Stomach (tissue), 9 donors: ENCODE measurements around the gene ABCA13. TPM values are rescaled to one million over a fixed set of nuclear protein-coding genes. Genes with fewer than 3 reads are reported as not detected.

Source experiments
- DNase-seq, 2 donors: peaks; one replicate each; pipeline versions ENCODE4 v3.0.0 to v3.0.0-alpha.2; 2013 to 2019
- H3K27ac ChIP-seq, 5 donors: fragments of 200-600 bp in 4 of 5; sonication (generic) in 4 of 5; one replicate each; pipeline ENCODE4 v1.5.1; 2013 to 2019; ENCODE audit warnings: mild to moderate bottlenecking in 1 of 5, moderate library complexity in 1 of 5
- H3K27me3 ChIP-seq, 3 donors: fragments of 200-600 bp; sonication (generic); one replicate each; pipeline ENCODE4 v1.5.1; 2017 to 2019; ENCODE audit warnings: mixed run types in 1 of 3
- H3K36me3 ChIP-seq, 4 donors: fragments of 200-600 bp; sonication (generic); 1 replicate in 3 of 4; 2 replicates in 1 of 4; pipeline ENCODE4 v1.5.1; 2016 to 2019
- H3K4me1 ChIP-seq, 4 donors: fragments of 200-600 bp; sonication (generic); one replicate each; pipeline ENCODE4 v1.5.1; 2016 to 2019
- H3K4me3 ChIP-seq, 4 donors: fragments of 200-600 bp; sonication (generic) in 3 of 4; one replicate each; pipeline ENCODE4 v1.5.1; 2016 to 2019; ENCODE audit warnings: mild to moderate bottlenecking in 1 of 4
- H3K9me3 ChIP-seq, 4 donors: fragments of 200-600 bp; sonication (generic); one replicate each; pipeline ENCODE4 v1.5.1; 2016 to 2019
- CTCF ChIP-seq, 7 experiments: fragments of 450-650 bp in 4 of 7; fragments of 200-600 bp in 3 of 7; sonication (generic) in 3 of 7; IDR thresholded peaks; one replicate each; pipeline ENCODE4 v1.5.1; 2016 to 2019; ENCODE audit warnings: antibody characterized with exemption in 7 of 7, control low read depth in 2 of 7, mild to moderate bottlenecking in 1 of 7
- EP300 ChIP-seq: sonication (generic); formaldehyde crosslinking; IDR thresholded peaks from one replicate; pipeline ENCODE4 v1.6.1; 2017; ENCODE audit warnings: antibody characterized with exemption
- POLR2A ChIP-seq, 4 donors: fragments of 450-650 bp; IDR thresholded peaks; one replicate each; pipeline ENCODE4 v1.6.1; 2016; ENCODE audit warnings: antibody characterized with exemption in 4 of 4, control low read depth in 2 of 4, mild to moderate bottlenecking in 1 of 4, moderate library complexity in 1 of 4
- POLR2AphosphoS5 ChIP-seq, 3 donors: sonication (generic); formaldehyde crosslinking; IDR thresholded peaks; one replicate each; pipeline ENCODE4 v1.6.1; 2016; ENCODE audit warnings: antibody characterized with exemption in 3 of 3
- WGBS, 5 donors: extraction: QIAGEN DNeasy Blood & Tissue Kit in 3 of 5; methylation state at CpG; one replicate each; pipeline versions ENCODE4 v1.1.5 to v1.1.7; 2013 to 2018; 5-methylcytosine and 5-hydroxymethylcytosine counted together
- intact Hi-C: fragments of 100-400 bp; cut with DNase I; formaldehyde crosslinking; loops from one replicate; pipeline ENCODE4 v1.15.1; 2023; ENCODE audit warnings: low total_unique reads
- polyA plus RNA-seq, 3 donors: library from polyadenylated mRNA; stranded (reverse); fragments of 200-250 nt; gene quantifications; one replicate each; pipeline ENCODE4 v1.2.3, GENCODE V29; 2013
- total RNA-seq, 5 donors: library from RNA; depleted of rRNA; stranded (reverse); fragments of >200 nt; gene quantifications; one replicate each; pipeline versions ENCODE4 v1.1.0 to v1.2.3, GENCODE V29; 2014 to 2016
- donor health status: healthy with polysubstance abuse.
- donor health status: Bipolar disorder and iron deficiency.
- donor health status: healthy.

The ABCA13 gene
- total and polyA plus RNA-seq, 8 donors, result under 0.01 to 0.92 (median 0.50) TPM; not detected in 5

GRCh38 chr7:48262606-48263310 lies 91.5 kb downstream of the ABCA13 start:
- intact Hi-C loops, result no loop called here
- Histone ChIP-seq H3K27ac (no peak overlapping the region), H3K9me3 (peaks cover 0 to under 1% (median 0%) of the 10 kb centered on the region in 4 donors), H3K4me3 (no peak overlapping the region), H3K27me3 (no peaks in the 10 kb centered on the region), H3K4me1 (no peaks in the 10 kb centered on the region), H3K36me3 (no peaks in the 10 kb centered on the region)
- WGBS, 5 donors, result 66 to 77% (median 74%) methylated on average over 1 of the region's 1 CpG
- no peak for TF ChIP-seq POLR2A (IDR thresholded peaks at IDR 0.05)
- no peak for DNase-seq

GRCh38 chr7:48263311-48263650 lies 92.0 kb downstream of the ABCA13 start:
- Histone ChIP-seq H3K4me1 (no peaks in the 10 kb centered on the region), H3K4me3 (no peak overlapping the region), H3K36me3 (no peaks in the 10 kb centered on the region), H3K9me3 (no peaks in the 10 kb centered on the region), H3K27me3 (no peaks in the 10 kb centered on the region), H3K27ac (no peak overlapping the region)
- 88 to 96% (median 95%) methylated on average over 2 of the region's 2 CpGs for WGBS, 5 donors
- DNase-seq, result no peak
- intact Hi-C loops, result no loop called here
- TF ChIP-seq POLR2A (IDR thresholded peaks at IDR 0.05), result no peak
- TF ChIP-seq CTCF (IDR thresholded peaks at IDR 0.05), result no peak
- no peak for TF ChIP-seq POLR2AphosphoS5 (IDR thresholded peaks at IDR 0.05)
- no peak for TF ChIP-seq EP300

DNA sequence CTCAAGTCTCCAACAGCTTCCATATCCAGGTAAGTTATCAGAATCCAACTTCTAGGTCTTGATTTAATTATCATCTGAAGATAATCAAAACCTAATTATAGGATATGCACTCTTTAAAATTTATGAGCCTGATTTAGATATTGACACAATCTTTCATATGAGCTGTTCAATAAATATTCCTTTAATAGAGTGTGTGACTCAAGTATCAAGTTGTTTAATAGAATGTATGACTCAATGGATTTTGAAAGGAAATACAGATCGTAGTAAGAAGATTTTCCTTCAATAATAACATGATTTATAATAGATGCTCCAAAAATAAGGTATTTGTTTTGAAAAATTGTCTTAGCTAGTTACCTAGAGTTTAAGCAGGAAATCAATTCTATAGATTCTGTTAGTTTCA lies 97.8 kb downstream of the ABCA13 start:
- Histone ChIP-seq H3K27me3 (no peaks in the 10 kb centered on the region), H3K4me3 (no peak overlapping the region), H3K36me3 (no peaks in the 10 kb centered on the region), H3K9me3 (no peaks in the 10 kb centered on the region), H3K27ac (no peak overlapping the region), H3K4me1 (no peaks in the 10 kb centered on the region)
- 71 to 88% (median 75%) methylated on average over 1 of the region's 1 CpG for WGBS, 5 donors
- intact Hi-C loops, result no loop called here
- TF ChIP-seq POLR2AphosphoS5 (IDR thresholded peaks at IDR 0.05) (no peak), POLR2A (IDR thresholded peaks at IDR 0.05) (no peak), CTCF (IDR thresholded peaks at IDR 0.05) (no peak), EP300 (no peak)
- DNase-seq, result no peak

- H3K36me3 ChIP-seq, result no peaks in the 10 kb centered on the region
- TF ChIP-seq EP300 (no peak), CTCF (IDR thresholded peaks at IDR 0.05) (no peak), POLR2A (IDR thresholded peaks at IDR 0.05) (no peak), POLR2AphosphoS5 (IDR thresholded peaks at IDR 0.05) (no peak)
- intact Hi-C loops, result no loop called here
- DNase-seq, result no peak
- no peaks in the 10 kb centered on the region for H3K4me1 ChIP-seq
- H3K27me3 ChIP-seq, result no peaks in the 10 kb centered on the region
- WGBS, 5 donors, result 71 to 79% (median 77%) methylated on average over 3 of the region's 3 CpGs
- H3K9me3 ChIP-seq, result no peaks in the 10 kb centered on the region
- no peak overlapping the region for H3K27ac ChIP-seq
- H3K4me3 ChIP-seq, result no peak overlapping the region
Measured at GRCh38 chr7:48274662-48275061, 103.4 kb downstream of the ABCA13 start.

- no peaks in the 10 kb centered on the region for H3K36me3 ChIP-seq
- H3K9me3 ChIP-seq, result no peaks in the 10 kb centered on the region
- 89 to 98% (median 98%) methylated on average over 1 of the region's 1 CpG for WGBS, 5 donors
- no peaks in the 10 kb centered on the region for H3K27me3 ChIP-seq
- H3K4me1 ChIP-seq, result no peaks in the 10 kb centered on the region
- no peak overlapping the region for H3K27ac ChIP-seq
- no peak for DNase-seq
- intact Hi-C loops, result no loop called here
- TF ChIP-seq CTCF (IDR thresholded peaks at IDR 0.05) (no peak), POLR2AphosphoS5 (IDR thresholded peaks at IDR 0.05) (no peak), EP300 (no peak), POLR2A (IDR thresholded peaks at IDR 0.05) (no peak)
- H3K4me3 ChIP-seq, result no peak overlapping the region
Measured at GRCh38 chr7:48279420-48279819, 108.2 kb downstream of the ABCA13 start.
